GM19468 (cell line): ENCODE data around the gene NRAP.

Experiments
- ATAC-seq: cut with Tn5 transposase; IDR thresholded peaks from one replicate; pipeline ENCODE4 v1.9.1; 2021; ENCODE audit warnings: mild to moderate bottlenecking, moderate library complexity, moderate number of reproducible peaks; ENCODE audit not compliant: unreplicated experiment; ENCODE audit errors: extremely low read depth

The NRAP gene, protein sequence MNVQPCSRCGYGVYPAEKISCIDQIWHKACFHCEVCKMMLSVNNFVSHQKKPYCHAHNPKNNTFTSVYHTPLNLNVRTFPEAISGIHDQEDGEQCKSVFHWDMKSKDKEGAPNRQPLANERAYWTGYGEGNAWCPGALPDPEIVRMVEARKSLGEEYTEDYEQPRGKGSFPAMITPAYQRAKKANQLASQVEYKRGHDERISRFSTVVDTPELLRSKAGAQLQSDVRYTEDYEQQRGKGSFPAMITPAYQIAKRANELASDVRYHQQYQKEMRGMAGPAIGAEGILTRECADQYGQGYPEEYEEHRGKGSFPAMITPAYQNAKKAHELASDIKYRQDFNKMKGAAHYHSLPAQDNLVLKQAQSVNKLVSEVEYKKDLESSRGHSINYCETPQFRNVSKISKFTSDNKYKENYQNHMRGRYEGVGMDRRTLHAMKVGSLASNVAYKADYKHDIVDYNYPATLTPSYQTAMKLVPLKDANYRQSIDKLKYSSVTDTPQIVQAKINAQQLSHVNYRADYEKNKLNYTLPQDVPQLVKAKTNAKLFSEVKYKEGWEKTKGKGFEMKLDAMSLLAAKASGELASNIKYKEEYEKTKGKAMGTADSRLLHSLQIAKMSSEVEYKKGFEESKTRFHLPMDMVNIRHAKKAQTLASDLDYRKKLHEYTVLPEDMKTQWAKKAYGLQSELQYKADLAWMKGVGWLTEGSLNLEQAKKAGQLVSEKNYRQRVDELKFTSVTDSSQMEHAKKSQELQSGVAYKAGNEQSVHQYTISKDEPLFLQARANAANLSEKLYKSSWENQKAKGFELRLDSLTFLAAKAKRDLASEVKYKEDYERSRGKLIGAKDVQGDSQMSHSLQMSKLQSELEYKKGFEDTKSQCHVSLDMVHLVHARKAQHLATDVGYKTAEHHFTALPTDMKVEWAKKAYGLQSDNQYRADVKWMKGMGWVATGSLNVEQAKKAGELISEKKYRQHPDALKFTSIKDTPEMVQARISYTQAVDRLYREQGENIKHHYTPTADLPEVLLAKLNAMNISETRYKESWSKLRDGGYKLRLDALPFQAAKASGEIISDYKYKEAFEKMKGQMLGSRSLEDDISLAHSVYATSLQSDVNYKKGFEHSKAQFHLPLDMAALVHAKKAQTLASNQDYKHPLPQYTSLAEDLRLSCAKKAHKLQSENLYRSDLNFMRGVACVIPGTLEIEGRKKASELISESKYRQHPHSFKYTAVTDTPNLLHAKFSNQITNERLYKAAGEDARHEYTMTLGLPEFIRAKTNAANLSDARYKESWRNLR (N-terminal part only)

DNA sequence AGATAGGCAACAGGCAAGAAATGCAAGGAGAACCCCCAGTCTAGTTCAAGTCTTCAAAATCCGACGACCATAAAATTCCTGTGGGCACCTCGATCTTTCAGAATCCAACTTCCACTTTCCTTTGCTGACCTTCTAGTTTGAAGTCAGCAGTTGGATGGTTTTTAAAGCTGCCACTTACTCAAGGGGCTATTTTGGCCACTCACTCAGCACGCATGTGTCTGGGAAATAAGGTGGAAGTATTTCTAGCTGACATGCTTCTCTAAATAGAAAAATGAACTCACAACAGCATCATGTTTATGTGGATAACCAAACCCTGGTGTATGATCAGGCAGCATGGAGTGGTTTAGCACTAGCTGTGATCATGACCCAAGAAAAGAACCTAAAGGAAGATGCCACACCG, at the start of gene NRAP:
TSS of gene NRAP (minus strand) at position 134 of the 400 bp plus-strand sequence. CDS start 159 bp downstream, outside the sequence.
- no peak for ATAC-seq

DNA sequence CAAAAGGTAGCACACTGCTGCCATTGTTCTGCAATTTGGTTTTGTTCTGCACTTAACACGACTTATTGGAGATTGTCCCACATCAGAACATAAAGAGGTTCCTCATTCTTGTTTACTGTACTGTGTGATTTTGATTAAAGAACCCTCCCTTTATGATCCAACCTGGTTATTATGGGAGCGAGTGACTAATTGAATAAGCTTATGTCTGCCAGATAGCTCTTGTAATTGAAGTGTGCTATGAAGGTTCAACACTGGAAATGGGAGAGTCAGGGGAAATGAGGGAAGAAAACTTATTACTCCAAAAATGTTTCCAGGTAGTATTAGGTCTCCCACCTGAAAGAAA, 49.8 kb upstream of the NRAP start:
- ATAC-seq: no peak

DNA sequence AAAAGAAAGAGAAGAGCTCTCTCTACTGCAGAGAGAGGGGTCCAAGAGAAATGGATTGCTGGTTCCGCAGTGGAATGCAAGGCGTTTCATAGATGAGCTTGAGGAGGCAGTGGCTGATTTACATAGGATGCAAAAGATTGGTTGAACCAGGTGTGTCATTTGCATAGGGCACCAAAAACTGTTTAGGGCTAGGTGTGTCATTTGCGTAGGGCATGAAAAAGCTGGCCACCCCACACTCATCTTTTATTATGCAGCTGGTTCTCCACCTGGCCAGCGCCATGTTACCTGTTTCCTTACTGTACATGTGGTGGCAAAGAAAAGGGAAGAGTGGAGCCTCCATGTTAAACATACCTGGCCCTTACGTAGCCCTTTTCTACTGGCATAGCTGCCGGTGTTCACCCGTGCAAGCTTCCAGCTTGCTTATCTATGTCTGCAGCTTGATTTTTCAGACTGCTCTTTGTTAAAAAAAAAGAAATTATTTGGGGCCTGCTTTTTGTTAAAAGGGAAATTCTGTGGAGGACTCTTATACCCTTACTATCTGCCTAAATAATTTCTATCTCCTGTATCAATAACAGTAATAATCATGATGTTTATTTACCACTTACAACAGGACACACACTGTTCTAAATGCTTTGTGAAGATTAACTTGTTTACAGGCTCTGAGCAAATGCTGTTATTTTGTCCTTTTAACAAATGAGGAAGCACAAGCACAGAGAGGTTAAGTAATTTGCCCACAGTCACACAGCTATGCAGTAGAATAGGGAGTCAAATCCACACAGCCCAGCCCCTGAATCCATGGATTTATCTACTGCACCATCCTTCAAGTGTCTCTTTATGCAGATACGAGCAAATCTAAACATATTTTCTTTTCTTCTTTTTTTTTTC, 49.2 kb upstream of the NRAP start:
- no peak for ATAC-seq

DNA sequence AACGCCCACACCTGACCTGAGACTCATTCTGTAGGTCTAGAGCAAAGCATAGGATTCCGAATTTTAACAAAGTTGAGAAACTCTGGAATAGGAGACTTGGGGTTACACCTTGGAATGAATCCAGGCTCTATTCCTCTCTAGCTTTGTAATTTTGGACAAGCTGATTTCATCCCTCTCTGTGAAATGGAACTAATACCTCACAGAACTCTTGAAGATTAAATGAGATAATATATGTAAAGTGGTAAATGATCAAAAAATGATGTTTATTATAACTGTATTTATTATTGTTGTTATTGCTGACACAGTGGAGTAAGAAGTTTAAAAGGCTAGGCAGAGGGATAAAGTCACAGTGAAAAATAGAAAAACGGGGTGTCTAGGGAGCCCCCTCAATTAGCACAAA, 48.2 kb upstream of the NRAP start:
- no peak for ATAC-seq

DNA sequence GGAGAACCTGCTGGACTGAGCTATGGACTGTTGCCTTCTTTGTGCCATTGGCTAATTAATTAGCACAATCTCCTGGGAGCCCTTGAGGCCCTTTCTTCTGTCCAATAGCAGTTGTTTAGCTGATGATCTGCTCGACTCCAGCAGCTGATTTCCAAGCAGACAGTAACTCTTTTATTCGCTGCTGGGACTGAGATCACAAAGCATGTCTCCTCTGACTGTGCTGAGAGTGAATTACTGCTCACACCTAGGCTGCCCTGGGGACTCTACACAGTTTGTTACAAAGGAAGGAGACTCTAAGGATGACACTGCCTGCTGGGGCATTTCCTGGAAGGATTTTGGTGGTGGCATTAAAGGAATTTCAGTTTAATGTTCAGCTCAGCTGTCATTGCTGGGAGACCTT, 47.3 kb upstream of the NRAP start:
- no peak for ATAC-seq

DNA sequence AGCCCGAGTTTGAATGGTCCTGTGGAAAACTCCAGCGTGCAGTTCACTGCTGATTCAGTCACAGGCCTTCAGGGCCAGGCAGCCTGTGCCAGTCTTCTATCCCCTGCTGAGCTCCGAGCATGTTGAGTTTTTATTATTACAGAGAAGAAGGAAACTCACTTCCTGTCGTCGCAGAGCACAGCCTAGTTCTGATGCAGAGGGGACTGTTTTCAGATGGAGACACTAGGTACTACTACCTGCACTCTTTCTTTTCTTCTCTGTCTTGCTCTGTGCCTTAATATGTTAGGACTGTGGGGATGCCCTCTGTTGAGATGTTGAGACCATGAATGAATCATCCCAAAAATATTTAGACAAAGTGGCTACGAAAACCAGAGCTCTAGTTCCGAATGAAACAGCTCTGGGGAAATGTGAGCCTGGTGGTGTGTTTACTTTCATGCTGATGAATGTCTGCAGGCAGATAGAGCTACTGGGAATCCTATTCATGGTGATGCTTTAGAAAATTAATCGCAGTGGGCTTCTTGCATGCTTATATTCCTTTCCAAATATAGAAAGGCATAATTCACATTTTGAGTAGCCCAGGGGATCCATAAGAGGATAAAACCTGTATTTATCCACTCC, 45.5 kb upstream of the NRAP start:
- no peak for ATAC-seq

DNA sequence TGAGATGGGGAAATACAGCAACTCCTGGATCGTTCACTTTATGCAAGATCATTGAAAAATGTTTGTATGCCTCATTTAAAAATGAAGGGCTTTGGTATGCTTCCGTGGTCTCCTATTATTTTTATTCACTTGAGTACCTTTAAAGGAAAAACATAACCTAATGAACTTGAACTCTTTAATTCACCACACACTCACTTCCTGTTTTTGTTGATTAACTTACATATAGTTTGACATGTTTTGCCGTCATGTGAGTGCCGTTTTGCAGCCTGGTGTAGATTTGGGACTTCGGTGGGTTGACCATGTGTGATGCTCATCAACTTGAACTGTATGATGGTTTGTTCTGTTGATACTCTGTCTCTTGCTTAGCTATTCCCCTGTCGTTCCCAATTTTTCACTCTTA, 44.8 kb upstream of the NRAP start:
- no peak for ATAC-seq

DNA sequence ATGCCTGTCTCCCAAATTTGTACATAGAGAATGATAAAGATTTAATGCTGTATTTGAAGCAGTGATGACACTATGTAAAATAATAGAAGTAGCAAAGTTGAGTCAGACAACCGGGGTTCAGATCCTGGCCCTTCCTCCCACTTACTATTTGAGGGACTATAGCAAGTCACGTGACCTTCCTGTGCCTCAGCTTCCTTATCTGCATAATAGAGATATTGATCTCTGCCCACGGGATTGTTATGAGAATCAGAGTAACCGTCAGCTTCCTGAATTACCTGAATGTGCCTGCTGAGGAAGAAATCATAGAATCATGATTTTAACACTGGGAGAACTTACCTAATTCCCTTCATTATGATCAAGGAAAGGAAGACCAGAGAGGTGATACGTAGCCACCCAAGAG, 42.8 kb upstream of the NRAP start:
- no peak for ATAC-seq

DNA sequence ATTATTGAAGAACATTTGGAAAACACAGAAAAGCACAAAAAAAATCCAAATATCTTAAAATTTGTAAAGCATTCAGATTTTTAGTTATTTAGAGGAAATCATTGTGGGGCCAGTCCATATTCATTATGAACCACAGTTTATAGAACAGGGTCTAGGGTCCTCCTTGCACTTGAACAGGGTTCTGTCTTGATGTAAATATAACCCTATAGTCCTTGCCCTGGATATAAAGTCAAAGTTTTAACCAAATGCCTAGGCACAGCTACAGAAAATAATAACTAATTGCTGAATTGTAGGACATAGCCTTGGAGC, 41.5 kb upstream of the NRAP start:
- ATAC-seq: no peak

DNA sequence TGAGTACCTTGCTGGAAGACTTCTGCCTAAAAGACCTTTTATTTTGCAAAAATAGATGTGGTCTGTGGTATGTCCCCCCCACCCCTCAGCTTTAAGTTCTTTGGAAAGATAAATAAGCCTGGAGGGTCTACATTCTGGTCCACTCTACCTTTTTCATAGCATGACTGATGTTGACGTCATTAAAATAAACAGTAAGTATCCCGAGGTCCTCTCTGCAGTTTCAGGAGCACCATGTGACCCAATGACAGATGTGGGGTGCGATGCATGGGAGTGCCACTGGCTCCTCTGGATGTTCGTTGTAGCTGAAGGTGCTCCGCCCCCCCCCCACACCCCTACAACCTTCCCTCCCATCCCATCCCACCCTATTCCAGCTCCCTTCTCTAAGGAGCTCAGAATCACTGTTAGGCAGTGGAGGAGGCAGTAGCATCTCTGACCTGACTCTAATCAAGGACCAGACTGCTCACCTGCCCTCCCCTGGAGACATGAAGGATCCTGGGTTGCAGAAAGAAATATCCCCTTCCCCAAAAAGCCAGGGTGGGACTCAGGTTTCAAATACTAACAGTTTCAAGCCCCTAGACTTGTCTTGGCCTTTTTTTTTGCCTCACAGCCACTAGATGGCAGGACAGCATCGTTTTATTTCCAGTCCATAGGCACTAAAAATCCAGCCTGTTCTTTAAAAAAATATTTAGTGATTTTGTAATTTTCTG, 40.9 kb upstream of the NRAP start:
- no peak for ATAC-seq

DNA sequence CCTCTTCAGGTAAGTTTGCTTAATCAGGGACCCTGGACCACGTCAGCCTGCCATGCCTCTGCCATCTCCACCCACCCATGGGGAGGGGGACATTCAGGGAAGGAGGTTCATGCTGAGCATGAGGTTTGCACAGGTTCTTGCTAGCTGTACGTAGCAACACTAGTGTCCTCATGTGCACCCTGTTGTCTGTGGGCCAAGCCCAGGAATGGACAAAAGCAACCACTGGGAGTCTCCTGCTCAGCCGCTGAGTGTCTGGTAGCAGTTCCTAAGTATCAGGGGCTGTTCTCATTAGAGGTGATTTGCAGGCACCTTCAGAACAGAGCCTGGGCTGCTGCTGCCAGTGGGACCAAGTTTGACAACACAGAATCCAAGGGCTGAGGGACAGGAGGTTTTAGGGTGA, 33.8 kb upstream of the NRAP start:
- no peak for ATAC-seq

DNA sequence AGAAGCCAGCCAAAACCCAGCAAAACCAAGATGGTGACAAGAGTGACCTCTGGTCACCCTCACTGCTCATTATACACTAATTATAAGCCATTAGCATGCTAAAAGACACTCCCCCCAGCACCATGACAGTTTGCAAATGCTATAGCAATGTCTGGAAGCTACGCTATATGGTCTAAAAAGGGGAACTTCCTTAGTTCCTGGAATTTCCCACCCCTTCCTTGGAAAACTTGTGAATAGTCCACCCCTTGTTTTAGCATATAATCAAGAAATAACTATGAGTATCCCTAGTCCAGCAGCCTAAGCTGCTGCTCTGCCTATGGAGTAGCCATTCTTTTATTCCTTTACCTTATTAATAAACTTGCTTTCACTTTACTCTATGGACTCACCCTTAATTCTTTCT, 31.9 kb upstream of the NRAP start:
- ATAC-seq: no peak

DNA sequence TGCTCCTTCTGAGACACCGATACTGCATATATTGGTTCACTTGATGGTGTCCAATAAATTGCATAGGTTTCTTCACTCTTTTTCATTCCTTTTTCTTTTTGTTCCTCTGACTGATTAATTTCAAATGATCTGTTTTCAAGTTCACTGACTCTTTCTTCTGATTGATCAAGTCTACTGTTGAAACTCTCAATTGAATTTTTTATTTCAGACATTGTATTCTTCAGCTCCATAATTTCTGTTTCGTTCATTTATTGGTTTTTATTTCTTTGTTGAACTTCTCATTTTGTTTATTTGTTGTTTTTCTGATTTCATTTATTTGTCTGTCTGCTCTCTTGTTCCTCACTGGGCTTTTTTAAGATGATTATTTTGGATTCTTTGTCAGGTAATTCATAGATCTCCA, 29.5 kb upstream of the NRAP start:
- no peak for ATAC-seq

DNA sequence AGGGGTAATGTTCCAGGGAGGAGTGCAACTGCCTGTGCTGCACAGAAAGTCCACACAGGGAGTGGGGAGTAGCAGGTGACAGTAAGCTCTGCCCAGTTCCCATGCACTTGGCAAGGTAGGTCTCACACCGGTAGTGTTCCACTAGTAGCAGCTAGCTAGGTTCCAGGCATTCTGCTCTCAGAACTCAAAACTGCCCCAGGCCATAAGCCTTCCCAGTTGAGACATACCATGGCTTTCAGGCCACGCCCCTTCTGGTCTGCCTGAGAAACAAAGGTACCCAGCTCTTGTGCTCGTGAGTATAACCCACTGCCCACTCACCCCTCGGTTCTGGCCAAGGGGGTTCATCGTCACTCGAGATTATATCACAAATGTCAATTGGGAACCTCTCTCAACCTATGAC, 28.4 kb upstream of the NRAP start:
- ATAC-seq: no peak

DNA sequence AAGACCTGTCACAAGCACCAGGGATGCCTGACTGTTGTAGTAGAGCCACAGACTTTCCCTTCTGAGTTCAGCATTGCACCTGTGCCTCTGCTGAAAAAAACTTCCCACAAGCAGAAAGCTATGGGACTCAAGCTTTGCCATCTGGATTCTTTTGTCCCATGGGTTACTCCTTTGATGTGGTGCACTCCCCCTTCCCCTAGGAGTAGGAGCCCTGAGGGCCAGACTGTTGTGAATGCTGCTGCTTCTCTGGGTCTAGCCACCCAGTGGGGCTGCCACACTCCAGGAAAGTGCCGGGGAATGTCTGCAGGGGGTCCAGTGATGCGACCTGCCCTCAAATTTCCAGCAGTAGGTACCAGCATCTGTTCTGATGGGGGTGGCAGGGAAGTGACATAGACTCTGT, 27.5 kb upstream of the NRAP start:
- no peak for ATAC-seq

DNA sequence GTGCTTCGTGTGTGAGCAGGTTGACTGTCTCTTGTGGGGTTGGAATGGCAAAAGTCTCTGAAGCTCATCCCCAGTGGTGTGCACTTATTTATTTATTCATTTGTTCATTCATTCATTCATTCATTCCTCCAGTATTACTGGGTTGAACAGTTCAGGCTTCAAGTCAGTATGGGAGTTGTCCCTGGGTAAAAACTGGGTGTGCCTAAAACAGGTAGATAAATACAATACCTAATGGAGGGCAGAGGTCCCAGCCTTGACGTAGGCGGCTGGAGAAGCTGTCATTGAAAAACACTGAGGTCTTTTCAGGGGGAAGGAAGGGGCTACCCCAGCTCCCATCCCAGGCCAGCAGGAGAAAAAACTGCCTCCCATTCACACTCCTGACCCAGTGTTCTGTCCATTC, 26.9 kb upstream of the NRAP start:
- ATAC-seq: no peak

DNA sequence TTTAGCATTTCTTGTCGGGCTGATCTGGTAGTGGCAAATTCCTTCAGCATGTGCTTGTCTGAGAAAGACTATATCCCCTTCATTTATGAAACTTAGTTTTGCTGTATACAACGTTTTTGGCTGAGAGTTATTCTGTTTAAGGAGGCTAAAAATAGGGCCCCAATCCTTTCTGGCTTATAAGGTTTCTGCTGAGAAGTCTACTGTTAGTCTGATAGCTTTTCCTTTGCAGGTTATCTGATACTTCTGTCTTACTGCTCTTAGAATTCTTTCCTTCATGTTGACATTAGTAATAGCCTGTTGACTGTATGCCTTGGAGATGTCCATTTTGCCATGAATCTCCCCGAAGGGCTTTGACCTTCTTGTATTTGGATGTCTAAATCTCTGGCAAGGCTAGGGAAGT, 25.7 kb upstream of the NRAP start:
- ATAC-seq: no peak

DNA sequence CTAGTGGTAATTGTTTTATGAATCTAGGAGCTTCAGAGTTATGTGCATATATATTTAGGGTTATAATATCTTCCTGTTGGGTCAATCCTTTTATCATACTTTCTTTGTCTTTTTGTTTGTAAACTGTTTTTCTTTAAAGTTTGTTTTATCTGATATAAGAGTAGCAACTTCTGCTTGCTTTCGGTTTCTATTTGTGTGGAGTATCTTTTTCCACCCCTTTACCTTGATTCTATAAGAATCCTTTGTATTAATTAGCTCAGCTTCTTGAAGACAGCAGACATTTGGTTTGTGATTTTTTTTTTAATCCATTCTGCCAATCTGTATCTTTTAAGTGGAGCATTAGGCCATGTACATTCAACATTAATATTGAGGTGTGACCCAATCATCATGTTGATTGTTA, 25.2 kb upstream of the NRAP start:
- no peak for ATAC-seq

DNA sequence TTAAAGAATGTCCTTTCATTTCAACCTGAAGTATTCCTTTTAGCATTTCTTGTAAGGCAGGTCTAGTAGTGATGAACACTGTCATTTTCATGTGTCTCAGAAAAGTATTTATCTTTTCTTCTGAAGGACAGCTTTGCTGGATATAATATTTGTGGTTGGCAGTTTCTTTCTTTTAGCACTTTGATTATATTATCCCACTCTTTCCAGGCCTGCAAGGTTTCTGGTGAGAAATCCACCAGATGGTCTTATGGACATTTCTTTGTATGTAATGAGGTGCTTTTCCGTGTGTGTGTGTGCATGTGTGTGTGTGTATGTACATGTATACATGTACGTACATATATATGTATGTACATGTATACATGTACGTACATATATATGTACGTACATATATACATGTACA, 23.2 kb upstream of the NRAP start:
- ATAC-seq: no peak
